K562 (cell line): ENCODE results near the gene SEL1L.
A peak's percentile ranks its signal among the peaks of the same experiment; 100 is the strongest.

Experiments
- ADNP ChIP-seq: fragments of 200-800 bp; sonication (Bioruptor generic); IDR thresholded peaks from 2 replicates; pipeline ENCODE4 v1.6.1; 2016; ENCODE audit warnings: missing genetic modification characterization, missing compliant biosample characterization
- BCOR ChIP-seq: fragments of 450-650 bp; IDR thresholded peaks from 2 replicates; pipeline ENCODE4 v1.6.1; 2016
- CTCF ChIP-seq, 3 experiments: IDR thresholded peaks in 2 of 3; conservative IDR thresholded peaks in 1 of 3; 2 replicates each; pipeline ENCODE4 v1.5.1; 2011 to 2012; ENCODE audit warnings: low read length in 3 of 3, mild to moderate bottlenecking in 3 of 3, control low read depth in 2 of 3, improper control_type of control experiment in 1 of 3, inconsistent platforms in 1 of 3, low read depth in 1 of 3, mixed read lengths in 1 of 3, moderate library complexity in 1 of 3; ENCODE audit not compliant: insufficient read depth in 2 of 3
- GTF2B ChIP-seq: IDR thresholded peaks from 2 replicates; pipeline ENCODE4 v1.6.1; 2011; ENCODE audit not compliant: insufficient read length; ENCODE audit errors: extremely low read depth
- L3MBTL2 ChIP-seq: fragments of 450-650 bp; IDR thresholded peaks from 2 replicates; pipeline ENCODE4 v1.6.1; 2016; ENCODE audit warnings: mild to moderate bottlenecking, moderate library complexity
- NFRKB ChIP-seq: fragments of 450-650 bp; IDR thresholded peaks from 2 replicates; pipeline ENCODE4 v1.6.1; 2016; ENCODE audit warnings: low read depth
- POLR2AphosphoS5 ChIP-seq: IDR thresholded peaks from 2 replicates; pipeline ENCODE4 v1.6.1; 2011; ENCODE audit warnings: mild to moderate bottlenecking, low read depth, low read length, moderate library complexity; ENCODE audit not compliant: control insufficient read depth, insufficient read depth
- PRDM10 ChIP-seq: fragments of 450-650 bp; IDR thresholded peaks from 2 replicates; pipeline ENCODE4 v1.6.1; 2018; ENCODE audit not compliant: partially characterized antibody
- SMARCA5 ChIP-seq: fragments of 450-650 bp; IDR thresholded peaks from 2 replicates; pipeline ENCODE4 v1.6.1; 2016
- SMC3 ChIP-seq: conservative IDR thresholded peaks from 2 replicates; pipeline ENCODE4 v1.6.1; 2011; ENCODE audit warnings: low read depth, low read length, improper control_type of control experiment; ENCODE audit not compliant: insufficient read depth
- SNAPC5 ChIP-seq: fragments of 250-450 bp; sonication (Bioruptor Pico); IDR thresholded peaks from 2 replicates; pipeline ENCODE4 v1.8.0; 2021; ENCODE audit warnings: moderate library complexity, mild to moderate bottlenecking, inconsistent platforms
- TFE3 ChIP-seq: fragments of 450-650 bp; formaldehyde crosslinking; IDR thresholded peaks from 2 replicates; pipeline ENCODE4 v1.4.0; 2020; ENCODE audit warnings: mild to moderate bottlenecking, mixed read lengths
- ZNF384 ChIP-seq: IDR thresholded peaks from 2 replicates; pipeline ENCODE4 v1.6.1; 2012; ENCODE audit warnings: low read depth, low read length, improper control_type of control experiment
- ZNF644 ChIP-seq: fragments of 200-800 bp; sonication (Bioruptor generic); IDR thresholded peaks from 2 replicates; pipeline ENCODE4 v1.6.1; 2016; ENCODE audit warnings: low read depth, missing genetic modification characterization, missing compliant biosample characterization

- peak in 1 of 3 experiments; percentile 14; a peak in 1 of 6 replicates for TF ChIP-seq CTCF (IDR thresholded peaks at IDR 0.05 in 2 of 3, conservative IDR thresholded peaks at IDR 0.05 in 1 of 3; ENCODE audit: insufficient read depth in 2 of 3, low read depth in 1 of 3, low read length in 3 of 3)
- no peak for TF ChIP-seq SNAPC5 (CRISPR knock-in tag)
- TF ChIP-seq BCOR: no peak
- no peak for TF ChIP-seq L3MBTL2
- TF ChIP-seq SMARCA5: no peak
- TF ChIP-seq POLR2AphosphoS5: no peak; the same call in 1 of the 2 replicates
- TF ChIP-seq TFE3 (CRISPR knock-in tag): no peak
- TF ChIP-seq SMC3: no peak
- TF ChIP-seq GTF2B: no peak
- peak; percentile 73 for TF ChIP-seq PRDM10
- TF ChIP-seq ZNF384: no peak
- no peak for TF ChIP-seq ADNP (tag)
- TF ChIP-seq NFRKB: no peak
- TF ChIP-seq ZNF644 (tag): no peak
Observed at GRCh38 chr14:81435391-81436295, 98.0 kb downstream of the SEL1L start.
